HG03095 (cell line): Measurements from ENCODE around the gene VDAC1.
A peak's percentile ranks its signal among the peaks of the same experiment; 100 is the strongest.

ENCODE experiments used
- ATAC-seq: cut with Tn5 transposase; IDR thresholded peaks from one replicate; pipeline ENCODE4 v1.9.1; 2021; ENCODE audit warnings: moderate library complexity; ENCODE audit not compliant: unreplicated experiment

Gene VDAC1

GRCh38 chr5:134025786-134026185, 21.0 kb upstream of the VDAC1 start:
- no peak for ATAC-seq

GRCh38 chr5:134024811-134025210, 20.0 kb upstream of the VDAC1 start:
- ATAC-seq: no peak

- no peak for ATAC-seq
Measured at GRCh38 chr5:134022333-134022732, 17.6 kb upstream of the VDAC1 start.

- ATAC-seq: no peak
Measured at GRCh38 chr5:134020188-134020587, 15.4 kb upstream of the VDAC1 start.

GRCh38 chr5:134019636-134020035, 14.9 kb upstream of the VDAC1 start:
- no peak for ATAC-seq

GRCh38 chr5:134018986-134019316, 14.2 kb upstream of the VDAC1 start:
- ATAC-seq: no peak

- ATAC-seq: no peak
Measured at GRCh38 chr5:134018154-134018985, 13.6 kb upstream of the VDAC1 start.

GRCh38 chr5:134008266-134008749, 3.5 kb upstream of the VDAC1 start:
- no peak for ATAC-seq

GRCh38 chr5:134007581-134008265, 2.9 kb upstream of the VDAC1 start:
- no peak for ATAC-seq

- ATAC-seq: no peak
Measured at GRCh38 chr5:134006115-134006514, 1.3 kb upstream of the VDAC1 start.

GRCh38 chr5:134005417-134006061, 764 bp upstream of the VDAC1 start:
- peak; percentile 13 for ATAC-seq

GRCh38 chr5:134003817-134004625, 754 bp downstream of the VDAC1 start:
- ATAC-seq: peak; percentile 30

GRCh38 chr5:134003064-134003816, 1.5 kb downstream of the VDAC1 start:
- no peak for ATAC-seq

GRCh38 chr5:134001938-134002731, 2.6 kb downstream of the VDAC1 start:
- ATAC-seq: no peak

- ATAC-seq: no peak
Measured at GRCh38 chr5:134000696-134001453, 3.9 kb downstream of the VDAC1 start.

- ATAC-seq: no peak
Measured at GRCh38 chr5:134000091-134000511, 4.7 kb downstream of the VDAC1 start.

- ATAC-seq: no peak
Measured at GRCh38 chr5:133998807-133999206, 6.0 kb downstream of the VDAC1 start.

GRCh38 chr5:133998042-133998441, 6.7 kb downstream of the VDAC1 start:
- ATAC-seq: no peak
